DND-41 (cell line): ENCODE results near the gene WNK2.

Experiments used
- ATAC-seq: fragments of 200-7000 bp; cut with Tn5 transposase; 3 replicates; pipeline ENCODE4 v1.9.1; 2021; ENCODE audit warnings: low read depth; ENCODE audit not compliant: insufficient read depth
- DNase-seq: peaks from one replicate; pipeline ENCODE4 v3.0.0-alpha.2; 2020
- H2AFZ ChIP-seq: 2 replicates; pipeline ENCODE4 v1.6.0; 2012; ENCODE audit warnings: low read depth, low read length
- H3K27ac ChIP-seq: 2 replicates; pipeline ENCODE4 v1.5.1; 2012; ENCODE audit warnings: low read length, inconsistent platforms
- H3K27me3 ChIP-seq: fragments of 200-600 bp; sonication (generic); 2 replicates; pipeline ENCODE4 v1.6.0; 2012; ENCODE audit warnings: low read length, mild to moderate bottlenecking, inconsistent platforms; ENCODE audit not compliant: insufficient read depth, poor library complexity
- H3K36me3 ChIP-seq: 2 replicates; pipeline ENCODE4 v1.5.1; 2012; ENCODE audit warnings: low read length, inconsistent platforms; ENCODE audit not compliant: insufficient read depth
- H3K4me1 ChIP-seq: 2 replicates; pipeline ENCODE4 v1.5.1; 2012; ENCODE audit warnings: mild to moderate bottlenecking, low read length; ENCODE audit not compliant: insufficient read depth
- H3K4me2 ChIP-seq: 2 replicates; pipeline ENCODE4 v1.6.0; 2012; ENCODE audit warnings: mild to moderate bottlenecking, moderate library complexity, low read length, inconsistent platforms; ENCODE audit not compliant: insufficient read depth
- H3K4me3 ChIP-seq, 2 experiments: fragments of 200-600 bp in 1 of 2; shearing (Covaris generic) in 1 of 2; 2 replicates each; pipeline ENCODE4 v1.5.1; 2012 to 2016; ENCODE audit warnings: inconsistent platforms in 2 of 2, low read length in 2 of 2, mild to moderate bottlenecking in 2 of 2, low read depth in 1 of 2, moderate library complexity in 1 of 2
- H3K79me2 ChIP-seq: 2 replicates; pipeline ENCODE4 v1.6.0; 2012; ENCODE audit warnings: low read length, inconsistent platforms; ENCODE audit not compliant: insufficient read depth
- H3K9ac ChIP-seq: 2 replicates; pipeline ENCODE4 v1.6.0; 2012; ENCODE audit warnings: low read depth, mild to moderate bottlenecking, inconsistent platforms, low read length, moderate library complexity
- H3K9me3 ChIP-seq: 2 replicates; pipeline ENCODE4 v1.5.1; 2012; ENCODE audit warnings: low read length, moderate library complexity, mild to moderate bottlenecking, inconsistent platforms; ENCODE audit not compliant: insufficient read depth, severe bottlenecking
- H4K20me1 ChIP-seq: 2 replicates; pipeline ENCODE4 v1.6.0; 2012; ENCODE audit warnings: low read length; ENCODE audit not compliant: insufficient read depth
- CTCF ChIP-seq: IDR thresholded peaks from 2 replicates; pipeline ENCODE4 v1.5.1; 2012; ENCODE audit warnings: borderline replicate concordance, low read length, moderate library complexity, mild to moderate bottlenecking; ENCODE audit not compliant: poor library complexity, severe bottlenecking; ENCODE audit errors: extremely low read depth
- EZH2 ChIP-seq: IDR thresholded peaks from 3 replicates; pipeline ENCODE4 v1.6.1; 2012; ENCODE audit warnings: borderline replicate concordance, low read depth, mild to moderate bottlenecking, moderate library complexity, low read length, inconsistent platforms; ENCODE audit not compliant: severe bottlenecking

WNK2 gene

DNA sequence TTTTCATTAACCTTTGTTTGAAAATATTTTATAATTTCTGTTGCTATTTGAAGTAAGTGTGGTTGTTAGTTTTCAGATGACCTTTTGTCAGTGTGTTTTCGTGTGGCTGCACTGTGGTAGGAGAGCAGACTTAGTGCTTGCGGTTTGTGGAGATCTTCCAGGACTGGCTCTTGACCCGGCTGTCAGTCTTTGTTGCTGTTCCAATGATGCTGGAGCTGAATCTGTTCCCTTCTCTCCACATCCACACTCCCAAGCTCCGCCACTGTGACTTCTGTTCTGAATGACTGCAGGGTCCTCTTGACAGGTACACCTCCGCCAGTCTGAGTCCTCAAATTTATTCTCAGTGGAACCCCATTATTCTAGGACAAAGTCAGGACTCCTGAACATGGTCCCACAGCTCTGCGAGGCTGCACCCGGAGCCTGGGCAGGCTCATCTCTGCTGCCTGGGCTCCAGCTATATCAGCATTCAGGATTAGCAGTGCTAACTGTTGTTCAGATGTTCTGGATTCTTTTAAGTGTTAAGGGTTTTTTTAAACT is 126.0 kb downstream of the WNK2 start:
- no peaks in the 10 kb centered on the region for H3K79me2 ChIP-seq
- H2AFZ ChIP-seq: no peak overlapping the region
- H3K9ac ChIP-seq: no peak overlapping the region
- DNase-seq (no peak), ATAC-seq (no peak)
- H3K36me3 ChIP-seq: no peaks in the 10 kb centered on the region
- no peaks in the 10 kb centered on the region for H3K9me3 ChIP-seq
- no peaks in the 10 kb centered on the region for H4K20me1 ChIP-seq
- no peak overlapping the region for H3K4me3 ChIP-seq
- no peaks in the 10 kb centered on the region for H3K27me3 ChIP-seq
- no peak overlapping the region for H3K4me2 ChIP-seq
- TF ChIP-seq EZH2 (no peak), CTCF (no peak)
- H3K4me1 ChIP-seq: no peaks in the 10 kb centered on the region
- no peak overlapping the region for H3K27ac ChIP-seq

DNA sequence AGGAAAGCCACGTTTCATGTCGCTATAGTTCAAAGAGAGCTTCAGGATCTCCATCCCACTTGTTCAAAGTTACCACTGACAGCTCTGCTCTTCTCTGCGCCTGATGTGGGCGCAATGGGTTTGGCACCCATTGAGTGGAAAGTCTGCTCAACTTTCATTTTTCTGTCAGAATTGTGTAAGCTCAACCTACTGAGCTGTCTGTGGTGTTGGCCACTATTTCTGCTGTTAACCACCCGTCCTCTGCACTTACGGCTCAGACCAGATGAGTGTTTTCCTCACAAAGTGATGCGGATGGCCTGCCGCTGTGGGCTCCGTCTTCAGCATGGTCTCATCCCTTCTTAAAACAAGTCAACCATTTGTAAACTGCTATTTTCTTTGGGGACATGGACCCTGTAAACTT is 131.2 kb downstream of the WNK2 start:
- no peak for ATAC-seq
- TF ChIP-seq EZH2 (no peak), CTCF (no peak)

GRCh38 chr9:93315960-93316359 is 132.0 kb downstream of the WNK2 start:
- H3K36me3 ChIP-seq: no peaks in the 10 kb centered on the region
- H4K20me1 ChIP-seq: no peaks in the 10 kb centered on the region
- no peak overlapping the region for H3K27ac ChIP-seq
- H3K9ac ChIP-seq: no peak overlapping the region
- no peak overlapping the region for H3K4me2 ChIP-seq
- TF ChIP-seq CTCF (no peak), EZH2 (no peak)
- no peaks in the 10 kb centered on the region for H3K9me3 ChIP-seq
- no peak overlapping the region for H2AFZ ChIP-seq
- DNase-seq (no peak), ATAC-seq (no peak)
- no peak overlapping the region for H3K4me3 ChIP-seq
- no peaks in the 10 kb centered on the region for H3K27me3 ChIP-seq
- H3K4me1 ChIP-seq: no peaks in the 10 kb centered on the region
- H3K79me2 ChIP-seq: no peaks in the 10 kb centered on the region

More for the DNA sequence above, 131.2 kb downstream of the WNK2 start:
- no peak for DNase-seq
- Histone ChIP-seq H3K9ac (no peak overlapping the region), H3K27ac (no peak overlapping the region), H3K79me2 (no peaks in the 10 kb centered on the region), H3K4me1 (no peaks in the 10 kb centered on the region), H3K4me3 (no peak overlapping the region), H4K20me1 (no peaks in the 10 kb centered on the region), H3K36me3 (no peaks in the 10 kb centered on the region), H3K27me3 (no peaks in the 10 kb centered on the region), H3K4me2 (no peak overlapping the region), H2AFZ (no peak overlapping the region), H3K9me3 (no peaks in the 10 kb centered on the region)
